B cell (primary cell): ENCODE measurements around the gene FGFRL1.

Experiments
- CTCF ChIP-seq: fragments of 200-600 bp; IDR thresholded peaks from one replicate; pipeline ENCODE4 v1.8.0; 2022; ENCODE audit warnings: antibody characterized with exemption, mild to moderate bottlenecking
- EZH2 ChIP-seq: IDR thresholded peaks from 2 replicates; pipeline ENCODE4 v1.6.1; 2012; ENCODE audit warnings: borderline replicate concordance, low read depth, mild to moderate bottlenecking, moderate library complexity, low read length; ENCODE audit not compliant: insufficient read depth, poor library complexity, severe bottlenecking

- TF ChIP-seq CTCF (no peak), EZH2 (no peak)
Observed at GRCh38 chr4:1036976-1037810, 25.8 kb downstream of the FGFRL1 start.
